ENCODE data around the gene RGS14.

GRCh38 chr5:177312649-177313181, 45.0 kb upstream of the RGS14 start:
- TF ChIP-seq, protein P1, sequence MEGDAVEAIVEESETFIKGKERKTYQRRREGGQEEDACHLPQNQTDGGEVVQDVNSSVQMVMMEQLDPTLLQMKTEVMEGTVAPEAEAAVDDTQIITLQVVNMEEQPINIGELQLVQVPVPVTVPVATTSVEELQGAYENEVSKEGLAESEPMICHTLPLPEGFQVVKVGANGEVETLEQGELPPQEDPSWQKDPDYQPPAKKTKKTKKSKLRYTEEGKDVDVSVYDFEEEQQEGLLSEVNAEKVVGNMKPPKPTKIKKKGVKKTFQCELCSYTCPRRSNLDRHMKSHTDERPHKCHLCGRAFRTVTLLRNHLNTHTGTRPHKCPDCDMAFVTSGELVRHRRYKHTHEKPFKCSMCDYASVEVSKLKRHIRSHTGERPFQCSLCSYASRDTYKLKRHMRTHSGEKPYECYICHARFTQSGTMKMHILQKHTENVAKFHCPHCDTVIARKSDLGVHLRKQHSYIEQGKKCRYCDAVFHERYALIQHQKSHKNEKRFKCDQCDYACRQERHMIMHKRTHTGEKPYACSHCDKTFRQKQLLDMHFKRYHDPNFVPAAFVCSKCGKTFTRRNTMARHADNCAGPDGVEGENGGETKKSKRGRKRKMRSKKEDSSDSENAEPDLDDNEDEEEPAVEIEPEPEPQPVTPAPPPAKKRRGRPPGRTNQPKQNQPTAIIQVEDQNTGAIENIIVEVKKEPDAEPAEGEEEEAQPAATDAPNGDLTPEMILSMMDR (IDR thresholded peaks at IDR 0.05): no peak
- TF ChIP-seq POLR2AphosphoS5 (IDR thresholded peaks at IDR 0.05): no peak
- no peak for TF ChIP-seq POLR2A (IDR thresholded peaks at IDR 0.05)
- no peak for TF ChIP-seq EP300 (IDR thresholded peaks at IDR 0.05; ENCODE audit: low read depth)
